Upper lobe of left lung (tissue), 6 donors: ENCODE measurements around the gene SPATA7. TPM values are rescaled to one million over a fixed set of nuclear protein-coding genes. Genes with fewer than 3 reads are reported as not detected.
"Not testable (repeated sequence)": the region's sequence is repeated elsewhere in the genome, so short reads cannot be mapped to it uniquely, and the experiment has no call there.

Source experiments
- ATAC-seq, 2 donors: fragments of 200-7000 bp; cut with Tn5 transposase; one replicate each; pipeline ENCODE4 v1.9.1; 2022; ENCODE audit warnings: mild to moderate bottlenecking in 2 of 2, moderate library complexity in 2 of 2; ENCODE audit not compliant: low FRiP score in 2 of 2
- DNase-seq, 2 donors: peaks; one replicate each; pipeline ENCODE4 v3.0.0-alpha.2; 2019 to 2020
- H3K27ac ChIP-seq, 4 donors: fragments of 200-600 bp; sonication (generic); one replicate each; pipeline ENCODE4 v1.5.1; 2016 to 2019
- H3K27me3 ChIP-seq, 4 donors: fragments of 200-600 bp; sonication (generic); one replicate each; pipeline ENCODE4 v1.5.1; 2017 to 2019
- H3K36me3 ChIP-seq, 4 donors: fragments of 200-600 bp; sonication (generic); one replicate each; pipeline ENCODE4 v1.5.1; 2016 to 2019
- H3K4me1 ChIP-seq, 4 donors: fragments of 200-600 bp; sonication (generic); one replicate each; pipeline ENCODE4 v1.5.1; 2018 to 2019
- H3K4me3 ChIP-seq, 4 donors: fragments of 200-600 bp; sonication (generic); one replicate each; pipeline ENCODE4 v1.5.1; 2017 to 2019; ENCODE audit warnings: mild to moderate bottlenecking in 2 of 4, moderate library complexity in 1 of 4
- H3K9me3 ChIP-seq, 4 donors: fragments of 200-600 bp; sonication (generic); one replicate each; pipeline ENCODE4 v1.5.1; 2018 to 2019
- EP300 ChIP-seq, 4 donors: sonication (generic); formaldehyde crosslinking; IDR thresholded peaks; one replicate each; pipeline ENCODE4 v1.5.1; 2017; ENCODE audit warnings: antibody characterized with exemption in 4 of 4, control low read depth in 2 of 4
- POLR2A ChIP-seq, 4 donors: fragments of 450-650 bp; IDR thresholded peaks; one replicate each; pipeline ENCODE4 v1.5.1; 2016 to 2017; ENCODE audit warnings: antibody characterized with exemption in 4 of 4, mild to moderate bottlenecking in 2 of 4
- POLR2AphosphoS5 ChIP-seq, 2 donors: sonication (generic); formaldehyde crosslinking; IDR thresholded peaks; one replicate each; pipeline ENCODE4 v1.5.1; 2017; ENCODE audit warnings: antibody characterized with exemption in 2 of 2
- WGBS, 2 donors: methylation state at CpG; one replicate each; pipeline ENCODE4 v1.1.5; 2017 to 2018; 5-methylcytosine and 5-hydroxymethylcytosine counted together
- total RNA-seq, 6 donors: library from RNA; depleted of rRNA in 4 of 6; stranded (reverse); fragments of >200 nt in 4 of 6; gene quantifications; one replicate each; pipeline versions ENCODE4 v1.1.0 to v1.2.1, GENCODE V29; 2016 to 2021
- TF ChIP-seq, protein P1 (sequence below), 6 experiments: fragments of 450-650 bp in 4 of 6; fragments of 200-600 bp in 2 of 6; sonication (generic) in 2 of 6; IDR thresholded peaks; one replicate each; pipeline ENCODE4 v1.5.1; 2016 to 2019; ENCODE audit warnings: antibody characterized with exemption in 6 of 6
- donor health status: DM: no; HTN: no; CAD: no; lungs with moderate emphysema.
- donor health status: DM: no; HTN: yes; CAD: no; lungs with severe emphysema.

SPATA7 gene
- total RNA-seq, 6 donors from 2014 or later = 6.2 to 27.2 (median 11.0) TPM

GRCh38 chr14:88380405-88380804, 5.1 kb upstream of the SPATA7 start:
- 60 to 64% methylated on average over 3 of the region's 3 CpGs for WGBS, 2 donors
- TF ChIP-seq POLR2A (IDR thresholded peaks at IDR 0.05) (no peak), POLR2AphosphoS5 (IDR thresholded peaks at IDR 0.05) (no peak)
- Histone ChIP-seq H3K27me3 (no peaks in the 10 kb centered on the region), H3K4me1 (no peaks in the 10 kb centered on the region), H3K9me3 (no peaks in the 10 kb centered on the region), H3K4me3 (no peak overlapping the region), H3K36me3 (no peaks in the 10 kb centered on the region), H3K27ac (no peak overlapping the region)
- DNase-seq (no peak), ATAC-seq (no peak)

- not testable (repeated sequence) for ATAC-seq, H3K36me3 ChIP-seq
- WGBS, 2 donors = 93 to 97% methylated on average over 12 of the region's 12 CpGs
Observed at GRCh38 chr14:88381634-88382033, 3.8 kb upstream of the SPATA7 start.

DNA sequence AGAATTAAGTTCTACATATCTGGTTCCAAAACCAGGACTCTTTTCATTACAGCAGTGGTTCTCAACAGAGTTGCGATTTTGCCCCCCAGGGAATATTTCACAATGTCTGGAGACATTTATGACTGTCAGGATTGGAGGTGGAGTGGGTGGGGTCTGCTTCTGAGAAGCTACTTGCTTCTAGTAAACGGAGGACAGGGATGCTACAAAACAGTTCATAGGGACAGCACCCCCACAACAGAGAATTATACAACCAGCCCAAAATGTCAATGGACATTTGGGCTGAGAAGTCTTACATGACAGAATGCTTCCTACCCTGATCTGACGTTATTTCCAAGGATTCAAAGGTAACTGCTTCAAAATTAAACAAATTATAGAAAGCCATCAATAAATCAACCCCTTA, 739 bp upstream of the SPATA7 start:
- TF ChIP-seq, protein P1, sequence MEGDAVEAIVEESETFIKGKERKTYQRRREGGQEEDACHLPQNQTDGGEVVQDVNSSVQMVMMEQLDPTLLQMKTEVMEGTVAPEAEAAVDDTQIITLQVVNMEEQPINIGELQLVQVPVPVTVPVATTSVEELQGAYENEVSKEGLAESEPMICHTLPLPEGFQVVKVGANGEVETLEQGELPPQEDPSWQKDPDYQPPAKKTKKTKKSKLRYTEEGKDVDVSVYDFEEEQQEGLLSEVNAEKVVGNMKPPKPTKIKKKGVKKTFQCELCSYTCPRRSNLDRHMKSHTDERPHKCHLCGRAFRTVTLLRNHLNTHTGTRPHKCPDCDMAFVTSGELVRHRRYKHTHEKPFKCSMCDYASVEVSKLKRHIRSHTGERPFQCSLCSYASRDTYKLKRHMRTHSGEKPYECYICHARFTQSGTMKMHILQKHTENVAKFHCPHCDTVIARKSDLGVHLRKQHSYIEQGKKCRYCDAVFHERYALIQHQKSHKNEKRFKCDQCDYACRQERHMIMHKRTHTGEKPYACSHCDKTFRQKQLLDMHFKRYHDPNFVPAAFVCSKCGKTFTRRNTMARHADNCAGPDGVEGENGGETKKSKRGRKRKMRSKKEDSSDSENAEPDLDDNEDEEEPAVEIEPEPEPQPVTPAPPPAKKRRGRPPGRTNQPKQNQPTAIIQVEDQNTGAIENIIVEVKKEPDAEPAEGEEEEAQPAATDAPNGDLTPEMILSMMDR (IDR thresholded peaks at IDR 0.05) = no peak
- TF ChIP-seq EP300 (IDR thresholded peaks at IDR 0.05) (no peak), POLR2A (IDR thresholded peaks at IDR 0.05) (no peak), POLR2AphosphoS5 (IDR thresholded peaks at IDR 0.05) (no peak)
- Histone ChIP-seq H3K9me3 (no peaks in the 10 kb centered on the region), H3K36me3 (no peaks in the 10 kb centered on the region), H3K4me3 (peak overlapping the region; percentile 70 to 98 (median 90)), H3K27me3 (no peaks in the 10 kb centered on the region), H3K4me1 (peaks cover 4 to 12% (median 9%) of the 10 kb centered on the region in 4 donors), H3K27ac (peak overlapping the region; percentile 75 to 87 (median 82))
- WGBS, 2 donors = 14 to 17% methylated on average over 3 of the region's 3 CpGs
- DNase-seq = no peak
- peak in 1 of 2 donors; percentile 42 for ATAC-seq

More at GRCh38 chr14:88381634-88382033, 3.8 kb upstream of the SPATA7 start:
- not testable (repeated sequence) for H3K4me3 ChIP-seq, H3K27ac ChIP-seq, H3K27me3 ChIP-seq, H3K9me3 ChIP-seq, DNase-seq, H3K4me1 ChIP-seq

DNA sequence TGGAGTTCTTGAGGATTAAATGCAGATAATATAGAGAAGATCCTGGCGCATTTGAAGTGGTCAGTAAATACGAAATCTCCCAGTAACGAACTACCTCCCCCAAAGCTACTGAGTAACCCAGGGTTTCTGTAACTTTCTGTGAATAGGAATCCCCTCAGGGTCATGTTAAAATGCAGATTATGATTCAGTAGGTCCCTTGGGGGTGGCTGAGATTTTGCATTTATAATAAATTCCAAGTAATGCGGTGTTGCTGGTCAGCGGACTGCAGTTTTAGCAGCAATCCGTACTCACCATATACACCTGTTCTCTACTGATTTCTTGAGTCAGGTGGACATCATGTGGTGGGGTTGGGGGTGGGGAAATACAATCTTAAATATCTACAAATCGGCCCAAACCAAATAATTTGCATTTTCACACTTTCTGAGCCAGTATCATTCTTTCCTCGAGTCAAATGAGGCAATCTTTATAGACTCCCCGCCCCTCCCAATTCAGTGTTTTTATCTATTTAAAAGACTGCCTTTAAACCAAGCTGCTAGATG, 868 bp downstream of the SPATA7 start:
- WGBS, 2 donors = 51 to 52% methylated on average over 9 of the region's 9 CpGs
- Histone ChIP-seq H3K27ac (peak overlapping the region; percentile 75 to 87 (median 82)), H3K36me3 (no peaks in the 10 kb centered on the region), H3K27me3 (no peaks in the 10 kb centered on the region), H3K4me3 (peak overlapping the region in 3 of 4 donors; percentile 70 to 98 (median 93)), H3K4me1 (peaks cover 4 to 12% (median 9%) of the 10 kb centered on the region in 4 donors), H3K9me3 (no peaks in the 10 kb centered on the region)
- no peak for ATAC-seq
- TF ChIP-seq EP300 (IDR thresholded peaks at IDR 0.05) = no peak
- TF ChIP-seq, protein P1 (IDR thresholded peaks at IDR 0.05) = no peak
- no peak for TF ChIP-seq POLR2A (IDR thresholded peaks at IDR 0.05)
- TF ChIP-seq POLR2AphosphoS5 (IDR thresholded peaks at IDR 0.05) = no peak
- no peak for DNase-seq

DNA sequence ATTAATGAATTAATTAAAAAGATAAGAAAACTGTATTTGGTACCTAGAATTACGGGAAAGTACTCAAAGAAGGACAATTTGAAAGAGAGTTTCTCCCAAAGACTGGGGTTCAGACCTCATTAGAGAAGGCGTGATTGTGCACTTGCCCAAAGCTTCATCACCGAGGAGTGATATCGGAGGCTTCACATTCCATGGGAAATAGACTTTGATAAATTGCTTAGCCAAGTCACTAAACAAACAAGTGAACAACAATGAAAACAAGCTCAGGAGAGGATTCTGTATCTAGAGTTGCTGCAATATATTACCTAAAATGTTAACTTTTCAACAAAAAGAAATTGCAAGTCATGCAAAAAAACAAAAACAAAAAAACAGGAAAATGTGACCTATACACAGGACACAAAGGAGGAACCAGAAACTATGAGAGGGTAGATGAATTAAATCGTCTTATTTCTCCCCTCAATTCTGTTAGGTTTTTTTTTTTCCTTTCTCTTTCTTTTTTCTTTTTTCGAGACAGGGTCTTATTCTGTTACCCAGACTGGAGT, 3.4 kb downstream of the SPATA7 start:
- H3K27me3 ChIP-seq = no peaks in the 10 kb centered on the region
- peaks cover 0 to 7% (median 0%) of the 10 kb centered on the region in 4 donors for H3K36me3 ChIP-seq
- no peaks in the 10 kb centered on the region for H3K9me3 ChIP-seq
- no peak overlapping the region for H3K4me3 ChIP-seq
- 83 to 89% methylated on average over 6 of the region's 6 CpGs for WGBS, 2 donors
- H3K4me1 ChIP-seq = peaks cover 4 to 12% (median 9%) of the 10 kb centered on the region in 4 donors
- H3K27ac ChIP-seq = no peak overlapping the region
- DNase-seq (no peak), ATAC-seq (no peak)
- no peak for TF ChIP-seq EP300 (IDR thresholded peaks at IDR 0.05)
- no peak for TF ChIP-seq POLR2AphosphoS5 (IDR thresholded peaks at IDR 0.05)
- TF ChIP-seq, protein P1 (IDR thresholded peaks at IDR 0.05) = no peak
- TF ChIP-seq POLR2A (IDR thresholded peaks at IDR 0.05) = no peak

DNA sequence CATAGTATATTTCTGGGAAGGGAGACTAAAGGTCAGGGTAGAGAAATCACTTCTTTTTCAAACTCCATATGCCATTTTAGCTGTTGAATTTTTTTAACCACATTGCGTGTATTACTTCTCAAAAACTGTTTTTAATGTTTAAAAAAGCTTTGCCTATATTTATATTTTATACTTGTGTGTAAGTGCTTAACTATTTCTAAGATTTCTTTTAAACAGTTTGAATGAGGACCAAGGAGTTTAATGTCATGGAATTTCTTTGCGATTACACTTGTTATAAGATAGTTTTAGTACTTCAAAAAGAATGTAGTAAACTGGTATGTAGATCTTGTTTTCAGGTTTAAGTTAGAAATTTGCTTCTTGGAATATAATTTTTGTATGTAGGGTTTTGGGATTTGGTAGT, 7.2 kb downstream of the SPATA7 start:
- no peak overlapping the region for H3K27ac ChIP-seq
- no peaks in the 10 kb centered on the region for H3K27me3 ChIP-seq
- no peaks in the 10 kb centered on the region for H3K9me3 ChIP-seq
- peaks cover 0 to 23% (median 4%) of the 10 kb centered on the region in 4 donors for H3K36me3 ChIP-seq
- DNase-seq = no peak
- TF ChIP-seq, protein P1 (IDR thresholded peaks at IDR 0.05) = no peak
- no peak for TF ChIP-seq POLR2AphosphoS5 (IDR thresholded peaks at IDR 0.05)
- TF ChIP-seq EP300 (IDR thresholded peaks at IDR 0.05) = no peak
- TF ChIP-seq POLR2A (IDR thresholded peaks at IDR 0.05) = no peak
- H3K4me3 ChIP-seq = no peak overlapping the region
- WGBS, 2 donors = 92 to 98% methylated on average over 2 of the region's 2 CpGs
- H3K4me1 ChIP-seq = no peaks in the 10 kb centered on the region
- no peak for ATAC-seq
